ENCODE measurements around the gene LCN2.
"Not testable (repeated sequence)": the region's sequence is repeated elsewhere in the genome, so short reads cannot be mapped to it uniquely, and the experiment has no call there.

LCN2 gene

GRCh38 chr9:128128836-128129590 lies 20.2 kb upstream of the LCN2 start:
- peak overlapping the region; percentile 98 for H3K4me3 ChIP-seq (ENCODE audit: low read length)
- TF ChIP-seq ZNF274 (IDR thresholded peaks at IDR 0.05; ENCODE audit: low read depth, low read length): no peak

GRCh38 chr9:128129976-128130590 lies 19.2 kb upstream of the LCN2 start:
- not testable (repeated sequence) for H3K4me3 ChIP-seq (ENCODE audit: low read length)

- not testable (repeated sequence) for H3K4me3 ChIP-seq (ENCODE audit: low read length)
These were observed 18.6 kb upstream of the LCN2 start for GRCh38 chr9:128130651-128131050.

- H3K4me3 ChIP-seq (ENCODE audit: low read length): not testable (repeated sequence)
These were observed 17.9 kb upstream of the LCN2 start for GRCh38 chr9:128131346-128131745.

- H3K4me3 ChIP-seq (ENCODE audit: low read length): not testable (repeated sequence)
These were observed 17.1 kb upstream of the LCN2 start for GRCh38 chr9:128132139-128132538.

GRCh38 chr9:128135561-128135960 lies 13.7 kb upstream of the LCN2 start:
- not testable (repeated sequence) for H3K4me3 ChIP-seq (ENCODE audit: low read length)

GRCh38 chr9:128136816-128137793 lies 12.1 kb upstream of the LCN2 start:
- no peak for TF ChIP-seq ZNF274 (IDR thresholded peaks at IDR 0.05; ENCODE audit: low read depth, low read length)
- no peak overlapping the region for H3K4me3 ChIP-seq (ENCODE audit: low read length)

GRCh38 chr9:128138001-128138400 lies 11.3 kb upstream of the LCN2 start:
- no peak overlapping the region for H3K4me3 ChIP-seq (ENCODE audit: low read length)
- TF ChIP-seq ZNF274 (IDR thresholded peaks at IDR 0.05; ENCODE audit: low read depth, low read length): no peak

GRCh38 chr9:128139621-128140020 lies 9.6 kb upstream of the LCN2 start:
- no peak for TF ChIP-seq ZNF274 (IDR thresholded peaks at IDR 0.05; ENCODE audit: low read depth, low read length)
- H3K4me3 ChIP-seq (ENCODE audit: low read length): no peak overlapping the region

GRCh38 chr9:128141604-128142003 lies 7.6 kb upstream of the LCN2 start:
- H3K4me3 ChIP-seq (ENCODE audit: low read length): no peak overlapping the region
- no peak for TF ChIP-seq ZNF274 (IDR thresholded peaks at IDR 0.05; ENCODE audit: low read depth, low read length)

- no peak for TF ChIP-seq ZNF274 (IDR thresholded peaks at IDR 0.05; ENCODE audit: low read depth, low read length)
- H3K4me3 ChIP-seq (ENCODE audit: low read length): no peak overlapping the region
These were observed 7.2 kb upstream of the LCN2 start for GRCh38 chr9:128142061-128142460.

- no peak for TF ChIP-seq ZNF274 (IDR thresholded peaks at IDR 0.05; ENCODE audit: low read depth, low read length)
- H3K4me3 ChIP-seq (ENCODE audit: low read length): no peak overlapping the region
These were observed 6.7 kb upstream of the LCN2 start for GRCh38 chr9:128142596-128142995.

- H3K4me3 ChIP-seq (ENCODE audit: low read length): no peak overlapping the region
- no peak for TF ChIP-seq ZNF274 (IDR thresholded peaks at IDR 0.05; ENCODE audit: low read depth, low read length)
These were observed 5.6 kb upstream of the LCN2 start for GRCh38 chr9:128143525-128144238.
